GM19328 (cell line): Measurements from ENCODE around the gene PRPF39.
A peak's percentile ranks its signal among the peaks of the same experiment; 100 is the strongest.
"Not testable (repeated sequence)": the region's sequence is repeated elsewhere in the genome, so short reads cannot be mapped to it uniquely, and the experiment has no call there.

ENCODE experiments used
- ATAC-seq: cut with Tn5 transposase; IDR thresholded peaks from one replicate; pipeline ENCODE4 v1.9.1; 2021; ENCODE audit warnings: mild to moderate bottlenecking, moderate library complexity; ENCODE audit not compliant: unreplicated experiment

PRPF39 gene

GRCh38 chr14:45083976-45084722 lies at the start of gene PRPF39:
TSS of gene PRPF39 (plus strand) at chr14:45084116. CDS start at chr14:45095240, 11,124 bp downstream.
- peak; percentile 93 for ATAC-seq

DNA sequence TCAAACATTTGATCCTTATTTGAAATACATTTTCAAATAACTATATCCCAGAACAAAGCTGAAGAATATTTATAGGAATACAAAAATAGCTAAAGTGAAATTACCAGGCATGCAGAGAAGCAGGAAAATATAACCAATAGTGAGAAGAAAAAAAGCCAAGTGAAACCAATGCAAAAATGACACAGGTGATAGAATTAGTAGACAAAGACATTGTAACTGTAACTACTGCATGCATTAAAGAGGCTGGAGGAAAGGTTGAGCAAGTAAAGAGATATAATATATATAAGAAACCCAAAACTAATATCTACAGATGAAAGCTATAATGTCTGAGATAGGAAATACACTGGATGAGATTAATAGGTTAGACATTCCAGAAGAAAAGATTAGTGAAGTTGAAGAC lies 49.2 kb upstream of the PRPF39 start:
- ATAC-seq, result no peak

DNA sequence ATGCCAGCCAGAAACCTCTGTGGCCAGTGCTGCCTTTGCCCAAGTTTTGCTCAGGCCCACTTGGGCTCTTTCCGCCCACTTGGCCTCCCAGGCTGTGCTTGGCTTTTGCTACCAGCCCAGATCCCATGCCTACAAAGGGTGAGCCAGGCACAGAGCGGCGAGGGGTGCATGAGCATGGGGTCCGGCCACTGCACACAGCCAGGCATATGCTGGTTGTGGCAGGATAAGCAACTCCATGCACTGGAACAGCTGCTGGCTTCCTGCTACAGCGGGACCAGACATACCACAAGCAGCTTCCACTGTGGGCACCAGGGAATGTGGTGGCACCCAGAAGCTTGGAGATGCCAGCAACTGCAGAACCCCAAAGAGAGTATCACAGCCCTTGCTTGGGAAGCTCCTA lies 45.7 kb upstream of the PRPF39 start:
- no peak for ATAC-seq

- ATAC-seq, result no peak
These were observed 45.1 kb upstream of the PRPF39 start for GRCh38 chr14:45038865-45039264.

DNA sequence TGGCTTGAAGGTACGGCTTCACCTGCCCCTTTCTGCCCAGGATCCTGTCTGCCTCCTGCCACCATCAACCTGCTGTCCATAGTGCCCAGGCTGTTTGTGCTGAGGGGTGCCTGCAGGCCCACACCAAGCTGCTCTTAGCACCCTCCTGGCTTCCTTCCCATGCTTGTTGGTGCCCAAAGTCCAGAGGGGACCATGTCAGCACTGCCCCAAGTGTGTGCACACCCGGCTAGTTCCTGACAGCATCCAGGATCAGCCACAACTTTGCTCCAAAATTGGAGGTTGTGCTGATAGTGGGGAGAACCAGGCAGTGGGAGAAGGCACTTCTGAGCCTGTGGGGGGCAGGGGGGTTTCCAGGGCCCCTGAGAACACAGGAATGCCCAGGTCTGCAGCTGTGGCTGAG lies 44.5 kb upstream of the PRPF39 start:
- ATAC-seq, result no peak

DNA sequence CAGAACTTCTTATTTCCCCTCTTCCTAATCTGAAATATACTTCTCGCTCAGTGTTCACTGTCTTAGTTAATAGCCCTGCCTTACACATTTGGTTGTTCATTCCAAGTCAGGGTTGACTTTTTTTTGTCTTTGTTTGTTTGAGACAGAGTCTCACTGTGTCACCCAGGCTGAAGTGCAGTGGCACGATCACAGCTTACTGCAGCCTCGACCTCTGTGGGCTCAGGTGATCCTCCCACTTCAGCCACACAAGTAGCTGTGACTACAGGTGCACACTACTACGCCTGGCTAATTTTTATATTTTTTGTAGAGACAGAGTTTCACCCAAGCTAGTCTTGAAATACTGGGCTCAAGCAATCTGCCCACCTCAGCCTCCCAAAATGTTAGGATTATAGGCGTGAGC lies 42.3 kb upstream of the PRPF39 start:
- ATAC-seq, result no peak

- ATAC-seq, result no peak
These were observed 39.3 kb upstream of the PRPF39 start for GRCh38 chr14:45044638-45045037.

DNA sequence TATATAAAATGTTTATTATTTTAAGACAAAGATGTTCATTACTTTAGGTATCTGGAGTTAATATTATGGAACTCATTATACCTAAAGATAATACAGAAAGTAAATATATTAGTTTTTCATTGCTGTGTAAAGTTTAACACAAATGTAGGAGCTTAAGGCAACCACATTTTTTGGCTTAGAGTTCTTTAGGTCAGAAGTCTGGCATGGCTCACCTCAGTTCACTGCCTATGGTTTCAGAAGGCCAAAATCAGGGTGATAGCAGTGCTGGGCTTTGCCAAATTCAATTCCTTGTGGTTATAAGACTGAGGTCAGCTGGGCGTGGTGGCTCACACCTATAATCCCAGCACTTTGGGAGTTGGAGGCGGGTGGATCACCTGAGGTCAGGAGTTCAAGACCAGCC lies 35.5 kb upstream of the PRPF39 start:
- no peak for ATAC-seq

DNA sequence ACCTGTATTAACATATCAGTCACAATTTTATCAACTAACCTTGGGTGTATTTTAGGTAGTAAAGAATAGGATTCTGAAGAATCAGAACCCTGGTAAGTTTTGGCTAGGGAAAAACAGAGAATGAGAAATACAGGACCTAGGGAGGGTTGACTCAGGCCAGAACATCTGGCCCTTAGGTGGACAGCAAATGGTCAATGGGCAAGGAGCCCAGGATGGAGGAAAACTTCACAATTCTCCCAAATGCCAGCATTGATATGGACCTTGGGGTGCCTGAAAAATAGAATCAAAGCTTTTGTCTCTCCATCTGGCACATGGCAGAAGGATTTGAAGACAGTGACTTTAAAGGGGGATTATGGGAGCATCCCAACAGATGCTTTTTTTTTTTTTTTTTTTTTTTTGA lies 32.7 kb upstream of the PRPF39 start:
- no peak for ATAC-seq

- ATAC-seq, result no peak
These were observed 32.0 kb upstream of the PRPF39 start for GRCh38 chr14:45051896-45052295.

DNA sequence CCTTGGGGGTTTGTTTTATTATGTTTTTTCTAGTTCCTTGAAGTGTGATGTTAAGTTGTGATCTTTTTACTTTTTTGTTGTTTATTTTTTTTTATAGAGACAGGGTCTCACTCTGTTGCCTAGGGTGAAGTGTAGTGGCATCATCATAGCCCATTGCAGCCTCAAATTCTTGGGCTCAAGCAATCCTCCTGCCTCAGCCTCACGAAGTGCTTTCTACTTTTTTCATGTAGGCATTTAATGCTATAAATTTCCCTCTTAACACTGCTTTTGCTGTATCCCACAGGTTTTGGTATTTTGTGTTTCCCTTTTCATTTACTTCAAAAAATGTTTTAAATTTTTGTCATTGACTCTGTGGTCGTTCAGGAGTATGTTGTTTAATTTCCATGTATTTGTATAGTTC lies 26.6 kb upstream of the PRPF39 start:
- ATAC-seq, result no peak

DNA sequence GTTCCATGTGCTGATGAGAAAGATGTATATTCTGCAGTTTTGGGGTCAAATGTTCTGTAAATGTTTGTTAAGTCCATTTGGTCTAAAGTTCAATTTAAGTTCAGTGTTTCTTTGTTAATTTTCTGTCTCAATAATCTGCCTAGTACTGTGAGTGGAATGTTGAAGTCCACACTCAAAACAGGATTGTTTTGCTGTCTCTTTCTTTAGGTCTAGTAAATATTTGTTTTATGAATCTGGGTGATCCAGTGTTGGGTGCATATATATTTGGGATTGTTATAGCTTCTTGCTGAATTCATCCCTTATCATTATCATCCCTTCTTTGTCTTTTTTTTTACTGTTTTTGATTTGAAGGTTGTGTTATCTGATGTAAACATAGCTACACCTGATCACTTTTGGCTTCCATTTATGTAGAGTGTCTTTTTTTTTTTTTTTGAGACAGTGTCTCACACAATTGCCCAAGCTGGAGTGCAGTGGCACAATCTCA lies 26.0 kb upstream of the PRPF39 start:
- ATAC-seq, result no peak

DNA sequence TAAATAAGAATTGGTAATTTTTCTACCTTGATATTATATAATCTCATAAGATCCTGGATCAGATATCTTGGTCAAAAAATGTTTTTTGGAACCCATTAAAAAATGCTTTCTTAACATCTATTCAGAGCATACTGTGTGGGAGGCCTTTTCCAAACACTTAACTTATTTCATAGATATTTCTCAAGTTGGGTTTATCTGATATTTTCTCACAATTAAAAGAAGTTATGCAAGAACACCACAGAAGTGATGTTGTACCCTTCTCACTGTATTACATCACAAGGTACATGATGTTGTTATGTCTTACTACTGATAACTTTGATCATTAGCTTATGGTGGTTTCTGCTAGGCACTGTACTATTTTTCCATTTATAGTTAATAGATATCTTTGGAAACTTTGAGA lies 23.4 kb upstream of the PRPF39 start:
- ATAC-seq, result no peak

DNA sequence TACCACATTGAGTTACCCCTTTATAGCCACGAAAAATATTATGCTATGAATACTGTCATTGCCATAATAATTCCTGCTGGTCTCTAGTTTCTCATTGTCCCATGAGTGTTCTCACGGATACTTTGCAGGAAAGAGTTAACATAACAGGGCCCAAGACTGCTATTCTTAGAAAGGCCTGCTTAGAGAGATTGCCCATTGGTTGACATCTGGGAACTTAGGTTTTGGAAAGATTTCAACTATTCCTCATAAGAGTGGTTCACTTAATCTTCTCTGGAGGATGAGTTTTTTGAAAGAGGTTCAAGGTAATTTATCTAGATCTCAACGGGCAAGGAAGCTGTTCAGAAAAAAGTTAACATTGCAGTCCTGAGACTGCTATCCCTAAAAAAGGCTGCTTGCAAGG lies 18.4 kb upstream of the PRPF39 start:
- no peak for ATAC-seq

DNA sequence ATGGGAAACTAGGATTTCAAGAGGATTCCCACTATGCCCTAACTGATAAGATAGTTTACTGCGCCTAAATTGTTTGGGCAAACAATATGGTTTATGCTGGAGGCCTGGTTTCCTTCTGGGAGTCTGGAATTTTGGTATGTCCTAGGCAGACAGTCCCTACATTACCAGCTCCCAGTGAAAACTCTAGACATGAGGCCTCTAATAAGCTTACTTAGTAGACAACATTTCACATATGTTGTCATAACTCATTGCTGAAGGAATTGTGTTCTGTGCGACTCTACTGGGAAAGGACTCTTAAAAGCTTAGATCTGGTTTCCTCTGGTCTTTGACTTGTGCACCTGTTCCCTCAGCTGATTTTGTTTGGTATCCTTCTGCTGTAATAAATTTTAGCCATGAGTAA lies 18.0 kb upstream of the PRPF39 start:
- ATAC-seq, result no peak

- ATAC-seq, result no peak
These were observed 17.2 kb upstream of the PRPF39 start for GRCh38 chr14:45066667-45067066.

- ATAC-seq, result no peak
These were observed 15.5 kb upstream of the PRPF39 start for GRCh38 chr14:45068396-45068795.

DNA sequence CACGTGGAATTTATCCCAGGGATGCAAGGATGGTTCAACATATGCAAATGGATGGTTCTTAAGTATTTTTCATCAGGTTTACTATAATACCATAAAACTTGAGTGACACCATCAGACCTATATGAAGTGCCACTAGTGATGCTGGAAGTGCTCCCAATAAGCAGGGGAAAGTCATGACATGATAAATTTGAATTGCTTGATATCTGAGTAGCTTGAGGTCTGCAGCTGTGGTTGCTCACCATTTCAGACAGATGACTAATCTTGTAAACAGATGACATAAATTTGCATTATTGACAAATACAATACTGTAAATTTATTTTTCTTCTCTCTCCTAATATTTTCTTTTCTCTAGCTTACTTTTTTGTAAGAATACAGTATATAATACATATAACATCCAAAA lies 13.7 kb upstream of the PRPF39 start:
- ATAC-seq, result no peak

DNA sequence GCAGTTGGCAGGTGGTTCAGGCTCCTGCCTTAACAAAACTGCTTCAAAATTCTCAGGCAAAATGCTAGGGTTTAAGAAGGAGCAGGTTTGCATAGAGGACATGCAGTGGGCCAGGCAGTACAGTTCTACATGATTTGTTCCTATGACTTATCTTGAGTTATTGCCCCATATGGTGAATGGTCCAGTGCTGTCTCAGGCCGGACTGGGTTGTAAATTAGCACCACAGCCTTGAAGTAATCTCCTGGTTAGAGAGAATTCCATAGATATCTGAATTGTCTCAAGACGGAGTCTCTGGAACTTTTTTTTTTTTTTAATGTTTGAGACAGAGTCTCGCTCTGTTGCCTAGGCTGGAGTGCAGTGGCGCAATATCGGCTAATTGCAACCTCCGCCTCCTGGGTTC lies 11.8 kb upstream of the PRPF39 start:
- no peak for ATAC-seq

DNA sequence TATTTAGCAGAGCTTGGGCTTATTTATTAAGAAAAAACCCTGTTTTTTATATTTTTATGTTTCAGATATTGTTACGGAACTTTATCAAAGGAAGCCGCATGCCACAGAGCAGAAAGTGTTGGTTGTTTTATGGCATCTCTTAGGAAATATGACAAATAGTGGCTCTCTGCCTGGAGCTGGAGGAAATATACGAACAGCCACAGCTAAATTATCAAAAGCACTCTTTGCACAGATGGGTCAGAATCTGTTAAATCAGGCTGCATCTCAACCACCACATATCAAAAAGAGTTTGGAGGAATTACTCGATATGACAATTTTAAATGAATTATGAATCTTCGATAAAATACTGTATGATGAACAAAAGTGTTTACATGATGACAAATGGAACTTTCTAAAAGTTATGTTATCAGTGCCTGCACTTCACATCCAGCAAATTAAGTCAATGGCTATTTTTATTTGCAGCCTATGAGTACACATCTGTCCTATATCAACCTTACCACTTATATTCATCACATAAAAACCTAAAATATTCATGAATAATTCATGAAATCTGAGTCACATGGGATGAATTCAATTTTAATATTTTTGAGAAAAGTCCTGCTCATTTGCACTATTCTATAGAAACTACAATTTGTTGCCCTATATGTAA lies 10.6 kb upstream of the PRPF39 start:
- ATAC-seq, result no peak

DNA sequence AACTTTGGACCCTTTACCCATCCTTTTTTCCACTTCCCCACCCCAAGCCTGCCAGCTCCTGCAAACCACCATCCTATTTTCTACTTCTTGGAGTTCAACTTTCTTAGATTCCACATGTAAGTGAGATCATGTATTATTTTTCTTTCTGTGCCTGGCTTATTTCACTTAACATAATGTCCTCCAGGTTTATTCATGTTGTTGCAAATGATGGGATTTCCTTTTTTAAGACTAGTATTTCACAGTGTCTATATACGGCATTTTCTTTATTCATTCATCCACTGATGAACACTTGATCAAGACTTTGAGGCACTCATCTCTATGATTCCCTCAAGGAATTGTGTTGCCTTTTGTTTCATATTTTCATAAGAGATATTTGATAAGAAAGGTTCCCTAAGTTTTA lies 5.6 kb upstream of the PRPF39 start:
- ATAC-seq, result no peak

DNA sequence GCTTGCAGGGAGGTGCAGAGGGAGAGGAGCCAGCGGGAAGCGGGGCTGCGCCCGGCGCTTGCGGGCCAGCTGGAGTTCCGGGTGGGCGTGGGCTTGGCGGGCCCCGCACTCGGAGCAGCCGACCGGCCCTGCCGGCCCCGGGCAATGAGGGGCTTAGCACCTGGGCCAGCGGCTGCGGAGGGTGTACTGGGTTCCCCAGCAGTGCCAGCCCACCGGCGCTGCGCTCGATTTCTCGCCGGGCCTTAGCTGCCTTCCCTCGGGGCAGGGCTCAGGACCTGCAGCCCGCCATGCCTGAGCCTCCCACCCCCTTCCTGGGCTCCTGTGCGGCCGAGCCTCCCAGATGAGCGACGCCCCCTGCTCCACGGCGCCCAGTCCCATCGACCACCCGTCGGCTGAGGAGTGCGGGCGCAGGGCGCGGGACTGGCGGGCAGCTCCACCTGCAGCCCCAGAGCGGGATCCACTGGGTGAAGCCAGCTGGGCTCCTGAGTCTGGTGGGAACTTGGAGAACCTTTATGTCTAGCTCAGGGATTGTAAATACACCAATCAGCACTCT lies 3.4 kb upstream of the PRPF39 start:
- not testable (repeated sequence) for ATAC-seq
